ENCODE results near the gene AGBL4. TPM values are rescaled to one million over a fixed set of nuclear protein-coding genes. Genes with fewer than 3 reads are reported as not detected.

The AGBL4 gene
- total and polyA plus RNA-seq, 2 experiments from 2014 or later, result not detected

DNA sequence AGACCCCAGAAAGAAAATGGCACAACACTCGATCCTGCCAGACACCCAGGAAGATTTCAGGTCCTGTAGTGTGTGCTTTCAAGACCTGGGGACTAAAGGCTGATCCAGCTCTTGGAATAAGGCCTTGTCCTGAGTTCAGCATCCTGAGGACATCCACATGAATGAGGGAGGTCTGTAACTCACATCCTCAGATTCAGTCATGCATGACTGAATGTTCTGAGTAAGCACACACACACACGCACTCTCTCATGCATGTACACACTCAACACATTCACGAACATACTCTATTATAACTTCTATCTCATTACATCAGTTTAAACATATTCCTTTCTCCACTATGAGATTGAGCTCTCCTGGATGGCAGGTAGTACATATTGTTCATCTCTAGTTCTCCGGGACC, 973.7 kb downstream of the AGBL4 start:
- no peaks in the 10 kb centered on the region for H4K20me1 ChIP-seq (ENCODE audit: insufficient read depth)
- no peak overlapping the region for H2AFZ ChIP-seq
- DNase-seq, result no peak
- no peak overlapping the region for H3K4me3 ChIP-seq
- H3K27ac ChIP-seq, result no peak overlapping the region
- H3K9me3 ChIP-seq (ENCODE audit: low read depth), result no peaks in the 10 kb centered on the region
- no peak for TF ChIP-seq EZH2 (IDR thresholded peaks at IDR 0.05; ENCODE audit: insufficient read depth, poor library complexity, severe bottlenecking)
- TF ChIP-seq EZH2phosphoT487 (IDR thresholded peaks at IDR 0.05; ENCODE audit: insufficient read depth, low read depth), result no peak
- H3K27me3 ChIP-seq (replicated peaks; ENCODE audit: insufficient read depth), result no peaks in the 10 kb centered on the region
- no peak overlapping the region for H3K9ac ChIP-seq
- no peaks in the 10 kb centered on the region for H3K9me2 ChIP-seq (ENCODE audit: insufficient read depth)
- 37 to 38% methylated on average over 4 of the region's 4 CpGs for WGBS, 2 experiments (ENCODE audit: low coverage in 1 of 2, low lambda C conversion rate in 2 of 2, missing lambda C conversion rate in 2 of 2)
- no peaks in the 10 kb centered on the region for H3K4me1 ChIP-seq (ENCODE audit: insufficient read depth)
- no peak overlapping the region for H3K4me2 ChIP-seq (ENCODE audit: unreplicated experiment)
- H3K79me2 ChIP-seq (ENCODE audit: insufficient read depth), result no peaks in the 10 kb centered on the region
- H3F3A ChIP-seq (ENCODE audit: insufficient read depth), result no peaks in the 10 kb centered on the region
- H3K36me3 ChIP-seq (ENCODE audit: low read depth), result no peaks in the 10 kb centered on the region
- in situ Hi-C loops (cut with MboI), result no loop called here

DNA sequence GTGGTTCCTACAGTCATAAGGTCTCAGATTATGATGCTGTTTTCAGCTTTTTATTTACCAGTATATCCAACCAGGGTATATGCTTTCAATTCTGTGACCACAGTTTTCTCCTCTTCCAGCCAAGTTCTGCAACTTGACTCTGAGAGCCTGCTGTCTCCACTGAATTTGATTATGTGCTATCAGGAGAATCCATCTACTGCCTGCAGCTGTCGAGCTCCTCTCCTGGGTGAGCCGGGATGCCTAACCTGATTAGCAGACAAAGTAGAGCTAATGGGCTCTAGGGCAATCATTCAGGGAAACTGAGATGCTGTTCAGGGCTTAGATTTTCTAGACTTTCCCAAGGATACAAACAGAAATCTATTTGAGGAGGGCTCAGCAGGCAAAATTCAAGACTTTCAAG, 975.6 kb downstream of the AGBL4 start:
- no peak for TF ChIP-seq EZH2 (IDR thresholded peaks at IDR 0.05; ENCODE audit: insufficient read depth, poor library complexity, severe bottlenecking)
- no peak for TF ChIP-seq EZH2phosphoT487 (IDR thresholded peaks at IDR 0.05; ENCODE audit: insufficient read depth, low read depth)
- no peaks in the 10 kb centered on the region for H3F3A ChIP-seq (ENCODE audit: insufficient read depth)
- in situ Hi-C loops (cut with MboI), result no loop called here
- no peaks in the 10 kb centered on the region for H3K27me3 ChIP-seq (replicated peaks; ENCODE audit: insufficient read depth)
- no peak overlapping the region for H3K9ac ChIP-seq
- H4K20me1 ChIP-seq (ENCODE audit: insufficient read depth), result no peaks in the 10 kb centered on the region
- H3K36me3 ChIP-seq (ENCODE audit: low read depth), result no peaks in the 10 kb centered on the region
- H3K4me3 ChIP-seq, result no peak overlapping the region
- H3K79me2 ChIP-seq (ENCODE audit: insufficient read depth), result no peaks in the 10 kb centered on the region
- no peaks in the 10 kb centered on the region for H3K9me3 ChIP-seq (ENCODE audit: low read depth)
- no peak overlapping the region for H3K4me2 ChIP-seq (ENCODE audit: unreplicated experiment)
- 18 to 24% methylated on average over 2 of the region's 2 CpGs for WGBS, 2 experiments (ENCODE audit: low coverage in 1 of 2, low lambda C conversion rate in 2 of 2, missing lambda C conversion rate in 2 of 2)
- no peak for DNase-seq
- H3K4me1 ChIP-seq (ENCODE audit: insufficient read depth), result no peaks in the 10 kb centered on the region
- H2AFZ ChIP-seq, result no peak overlapping the region
- H3K9me2 ChIP-seq (ENCODE audit: insufficient read depth), result no peaks in the 10 kb centered on the region
- no peak overlapping the region for H3K27ac ChIP-seq

DNA sequence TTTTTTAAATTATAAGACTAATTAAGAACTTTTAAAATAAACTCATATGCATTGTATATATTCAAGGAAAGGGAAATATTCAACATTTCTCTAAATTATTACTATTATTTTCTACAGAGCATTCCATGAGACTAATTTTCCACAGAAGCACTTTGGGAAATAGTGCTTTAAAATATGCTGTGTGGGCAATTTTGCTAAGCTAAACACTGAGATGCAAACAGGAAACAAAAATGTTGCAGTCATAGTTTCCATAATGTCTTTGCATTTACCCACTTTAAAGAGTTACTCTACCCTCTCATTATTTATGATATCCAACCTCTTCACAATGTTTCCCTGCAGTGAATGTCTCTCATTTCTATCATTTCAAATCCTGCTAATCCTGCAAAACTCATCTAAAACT, 977.4 kb downstream of the AGBL4 start:
- Histone ChIP-seq H3K4me1 (ENCODE audit: insufficient read depth) (no peaks in the 10 kb centered on the region), H3K4me3 (no peak overlapping the region), H4K20me1 (ENCODE audit: insufficient read depth) (no peaks in the 10 kb centered on the region), H3F3A (ENCODE audit: insufficient read depth) (no peaks in the 10 kb centered on the region), H2AFZ (no peak overlapping the region), H3K4me2 (ENCODE audit: unreplicated experiment) (no peak overlapping the region), H3K79me2 (ENCODE audit: insufficient read depth) (no peaks in the 10 kb centered on the region), H3K27ac (no peak overlapping the region), H3K9ac (no peak overlapping the region), H3K27me3 (replicated peaks; ENCODE audit: insufficient read depth) (no peaks in the 10 kb centered on the region), H3K36me3 (ENCODE audit: low read depth) (no peaks in the 10 kb centered on the region), H3K9me2 (ENCODE audit: insufficient read depth) (no peaks in the 10 kb centered on the region), H3K9me3 (ENCODE audit: low read depth) (no peaks in the 10 kb centered on the region)
- in situ Hi-C loops (cut with MboI), result no loop called here
- TF ChIP-seq EZH2phosphoT487 (IDR thresholded peaks at IDR 0.05; ENCODE audit: insufficient read depth, low read depth) (no peak), EZH2 (IDR thresholded peaks at IDR 0.05; ENCODE audit: insufficient read depth, poor library complexity, severe bottlenecking) (no peak)
- DNase-seq, result no peak

DNA sequence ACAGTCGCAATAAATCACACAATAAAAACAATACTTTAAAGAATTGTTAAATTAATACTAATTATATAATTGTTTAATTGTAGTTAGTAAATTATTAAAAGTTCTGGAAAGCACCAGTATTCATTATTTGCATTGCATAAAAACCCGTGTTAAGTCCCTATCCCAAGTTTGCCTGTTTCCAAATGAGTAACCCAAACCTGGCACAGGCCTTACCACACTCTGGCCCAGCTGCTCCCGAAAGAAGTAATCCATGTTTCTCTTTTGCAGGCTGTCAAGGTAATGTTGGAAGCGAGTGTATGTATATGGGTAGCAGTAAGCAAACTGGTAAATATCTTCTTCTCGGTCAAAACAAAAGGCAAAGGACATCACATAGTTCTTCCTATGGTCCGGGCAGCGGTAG, 978.4 kb downstream of the AGBL4 start:
- no peaks in the 10 kb centered on the region for H3K9me2 ChIP-seq (ENCODE audit: insufficient read depth)
- no peaks in the 10 kb centered on the region for H4K20me1 ChIP-seq (ENCODE audit: insufficient read depth)
- no peaks in the 10 kb centered on the region for H3K9me3 ChIP-seq (ENCODE audit: low read depth)
- in situ Hi-C loops (cut with MboI), result no loop called here
- no peak for TF ChIP-seq EZH2 (IDR thresholded peaks at IDR 0.05; ENCODE audit: insufficient read depth, poor library complexity, severe bottlenecking)
- no peak for TF ChIP-seq EZH2phosphoT487 (IDR thresholded peaks at IDR 0.05; ENCODE audit: insufficient read depth, low read depth)
- H3K4me1 ChIP-seq (ENCODE audit: insufficient read depth), result no peaks in the 10 kb centered on the region
- no peak overlapping the region for H3K4me3 ChIP-seq
- H3K27me3 ChIP-seq (replicated peaks; ENCODE audit: insufficient read depth), result no peaks in the 10 kb centered on the region
- no peak overlapping the region for H3K27ac ChIP-seq
- 35 to 38% methylated on average over 7 of the region's 7 CpGs for WGBS, 2 experiments (ENCODE audit: low coverage in 1 of 2, low lambda C conversion rate in 2 of 2, missing lambda C conversion rate in 2 of 2)
- no peak overlapping the region for H3K4me2 ChIP-seq (ENCODE audit: unreplicated experiment)
- H3K9ac ChIP-seq, result no peak overlapping the region
- no peak overlapping the region for H2AFZ ChIP-seq
- H3K36me3 ChIP-seq (ENCODE audit: low read depth), result no peaks in the 10 kb centered on the region
- no peaks in the 10 kb centered on the region for H3F3A ChIP-seq (ENCODE audit: insufficient read depth)
- no peaks in the 10 kb centered on the region for H3K79me2 ChIP-seq (ENCODE audit: insufficient read depth)
- no peak for DNase-seq

DNA sequence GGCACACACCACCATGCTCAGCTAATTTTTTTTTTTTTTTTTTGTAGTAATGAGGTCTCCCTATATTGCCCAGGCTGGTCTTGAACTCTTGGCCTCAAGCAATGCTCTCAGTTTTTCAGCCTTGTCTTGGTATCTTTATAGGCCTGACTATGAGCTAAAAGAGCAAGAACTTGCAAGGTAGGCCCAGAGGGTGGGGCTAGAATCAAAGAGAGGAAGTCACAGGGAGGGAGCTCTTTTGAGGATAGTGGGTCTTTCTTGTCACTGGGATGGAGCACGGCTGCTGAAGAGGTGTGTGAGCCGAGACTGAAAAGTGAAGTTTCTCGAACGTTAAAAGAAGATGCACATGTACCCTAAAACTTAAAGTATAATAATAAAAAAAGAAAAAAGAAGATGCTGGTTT, 987.1 kb downstream of the AGBL4 start:
- Histone ChIP-seq H3K4me3 (no peak overlapping the region), H3K9me2 (ENCODE audit: insufficient read depth) (no peaks in the 10 kb centered on the region), H4K20me1 (ENCODE audit: insufficient read depth) (no peaks in the 10 kb centered on the region), H3F3A (ENCODE audit: insufficient read depth) (no peaks in the 10 kb centered on the region), H3K9me3 (ENCODE audit: low read depth) (no peaks in the 10 kb centered on the region), H3K27ac (no peak overlapping the region), H3K4me2 (ENCODE audit: unreplicated experiment) (no peak overlapping the region), H3K36me3 (ENCODE audit: low read depth) (no peaks in the 10 kb centered on the region), H3K79me2 (ENCODE audit: insufficient read depth) (no peaks in the 10 kb centered on the region), H3K27me3 (replicated peaks; ENCODE audit: insufficient read depth) (no peaks in the 10 kb centered on the region), H2AFZ (no peak overlapping the region), H3K9ac (no peak overlapping the region), H3K4me1 (ENCODE audit: insufficient read depth) (no peaks in the 10 kb centered on the region)
- 30 to 38% methylated on average over 4 of the region's 4 CpGs for WGBS, 2 experiments (ENCODE audit: low coverage in 1 of 2, low lambda C conversion rate in 2 of 2, missing lambda C conversion rate in 2 of 2)
- no peak for DNase-seq
- TF ChIP-seq EZH2phosphoT487 (IDR thresholded peaks at IDR 0.05; ENCODE audit: insufficient read depth, low read depth), result no peak
- TF ChIP-seq EZH2 (IDR thresholded peaks at IDR 0.05; ENCODE audit: insufficient read depth, poor library complexity, severe bottlenecking), result no peak
- in situ Hi-C loops (cut with MboI), result no loop called here

Data from GM23248 (cell line).